ENCODE results near the gene HAUS8. TPM values are rescaled to one million over a fixed set of nuclear protein-coding genes. Genes with fewer than 3 reads are reported as not detected.

HAUS8 gene
- total and polyA plus RNA-seq, 2 donors (not counting 3 experiments of a cell fraction or from before 2014, with no cell fraction given): 9.6 to 30.3 TPM

GRCh38 chr19:17075864-17076542, 751 bp upstream of the HAUS8 start:
- peak; percentile 8 for FAIRE-seq

More at GRCh38 chr19:17075864-17076542, 751 bp upstream of the HAUS8 start:
- H3K27me3 ChIP-seq (ENCODE audit: control insufficient read depth in 2 of 2, insufficient read depth in 2 of 2, low read length in 2 of 2): no peaks in the 10 kb centered on the region
- H3K9me1 ChIP-seq (replicated peaks; ENCODE audit: control insufficient read depth, extremely low read depth, insufficient read depth, low read length): no peaks in the 10 kb centered on the region
- H3K4me1 ChIP-seq (ENCODE audit: control insufficient read depth, extremely low read depth, insufficient read depth, low read length): peaks cover 44% of the 10 kb centered on the region
- peak overlapping the region; percentile 68 for H2AFZ ChIP-seq (ENCODE audit: low read depth, low read length)
- no peaks in the 10 kb centered on the region for H3K9me3 ChIP-seq (replicated peaks; ENCODE audit: control insufficient read depth, insufficient read depth, low read length)
- DNase-seq (ENCODE audit: low read depth, low spot score): peak; percentile 51
- no TSS peak for BruUV-seq (replicated peaks)
- dilution Hi-C loops (cut with MboI; ENCODE audit: extremely low pct_ligation_motif_present, low sequenced_read_pairs) (no loop called here), intact Hi-C loops (cut with micrococcal nuclease) (loop anchor here (1.0 kb wide), 2 partner anchors 32 to 59 kb away; no protein-coding TSS in a partner anchor)
- POLR2A ChIA-PET: no interaction called here
- H3K4me2 ChIP-seq (ENCODE audit: insufficient read depth, low read length): peak overlapping the region; percentile 53
- CTCF ChIA-PET: interaction anchor here (1.0 to 2.0 kb wide), 3 partner anchors 9 to 94 kb away, joined by 3 to 6 read pairs (median 5); no protein-coding TSS in a partner anchor
- peaks cover 75% of the 10 kb centered on the region for H3K79me2 ChIP-seq (ENCODE audit: control insufficient read depth, insufficient read depth, low read length)
- H3K27ac ChIP-seq (ENCODE audit: insufficient read depth, low read depth, low read length): peak overlapping the region; percentile 64
- no peaks in the 10 kb centered on the region for H3K36me3 ChIP-seq (ENCODE audit: control insufficient read depth in 2 of 2, extremely low read depth in 1 of 2, insufficient read depth in 2 of 2, low read length in 2 of 2)
- H4K20me1 ChIP-seq (replicated peaks; ENCODE audit: control insufficient read depth, extremely low read depth, insufficient read depth, low read length): no peaks in the 10 kb centered on the region
- TF ChIP-seq GATA2 (IDR thresholded peaks at IDR 0.05; ENCODE audit: insufficient read depth, insufficient read length, low read depth, low read length): no peak
- no peak for TF ChIP-seq POLR2AphosphoS5 (IDR thresholded peaks at IDR 0.05; ENCODE audit: insufficient read depth, low read depth, low read length)
- TF ChIP-seq FOS (IDR thresholded peaks at IDR 0.05; ENCODE audit: borderline replicate concordance, insufficient read depth, low read length): no peak
- TF ChIP-seq MYC (IDR thresholded peaks at IDR 0.05; ENCODE audit: low read depth, low read length): no peak
- no peak for TF ChIP-seq EZH2 (IDR thresholded peaks at IDR 0.05; ENCODE audit: borderline replicate concordance, low read depth, low read length, severe bottlenecking)
- TF ChIP-seq JUN (IDR thresholded peaks at IDR 0.05; ENCODE audit: borderline replicate concordance, insufficient read depth, insufficient read length, low read depth): no peak
- TF ChIP-seq MAX (IDR thresholded peaks at IDR 0.05; ENCODE audit: insufficient read depth, insufficient read length): no peak
- TF ChIP-seq POLR2A (IDR thresholded peaks at IDR 0.05; ENCODE audit: low read depth, low read length): no peak
- TF ChIP-seq CTCF (IDR thresholded peaks at IDR 0.05; ENCODE audit: extremely low read depth in 1 of 2, insufficient read depth in 1 of 2, low read depth in 1 of 2, low read length in 2 of 2): no peak
- H3K9ac ChIP-seq (replicated peaks; ENCODE audit: extremely low read depth, insufficient read depth, low read length): peak overlapping the region; percentile 84
- H3K4me3 ChIP-seq (replicated peaks in 1 of 3; ENCODE audit: insufficient read depth in 1 of 3, low read depth in 1 of 3, low read length in 3 of 3): peak overlapping the region; percentile 52 to 90 (median 89)
